GM21619 (cell line): ENCODE measurements around the gene MAP7D1.
A peak's percentile ranks its signal among the peaks of the same experiment; 100 is the strongest.
"Not testable (repeated sequence)": the region's sequence is repeated elsewhere in the genome, so short reads cannot be mapped to it uniquely, and the experiment has no call there.

ENCODE experiments used
- ATAC-seq: cut with Tn5 transposase; IDR thresholded peaks from one replicate; pipeline ENCODE4 v1.9.1; 2021; ENCODE audit not compliant: unreplicated experiment

MAP7D1 gene

GRCh38 chr1:36166938-36167905 lies 11.3 kb downstream of the MAP7D1 start:
- no peak for ATAC-seq

GRCh38 chr1:36168514-36168913 lies 12.6 kb downstream of the MAP7D1 start:
- ATAC-seq: no peak

GRCh38 chr1:36170643-36171412 lies 14.9 kb downstream of the MAP7D1 start:
- ATAC-seq: no peak

GRCh38 chr1:36172017-36172747 lies 16.2 kb downstream of the MAP7D1 start:
- ATAC-seq: no peak

- no peak for ATAC-seq
Observed at GRCh38 chr1:36172983-36173382, 17.0 kb downstream of the MAP7D1 start.

- ATAC-seq: no peak
Observed at GRCh38 chr1:36174713-36175112, 18.8 kb downstream of the MAP7D1 start.

- ATAC-seq: no peak
Observed at GRCh38 chr1:36175137-36176095, 19.5 kb downstream of the MAP7D1 start.

- no peak for ATAC-seq
Observed at GRCh38 chr1:36176106-36176949, 20.4 kb downstream of the MAP7D1 start.

- ATAC-seq: no peak
Observed at GRCh38 chr1:36177589-36178431, 21.9 kb downstream of the MAP7D1 start.

- ATAC-seq: no peak
Observed at GRCh38 chr1:36178471-36179219, 22.7 kb downstream of the MAP7D1 start.

- ATAC-seq: no peak
Observed at GRCh38 chr1:36179220-36179600, 23.2 kb downstream of the MAP7D1 start.

GRCh38 chr1:36182734-36183133 lies 26.8 kb downstream of the MAP7D1 start:
- no peak for ATAC-seq

- ATAC-seq: no peak
Observed at GRCh38 chr1:36183309-36183856, 27.4 kb downstream of the MAP7D1 start.

- peak; percentile 79 for ATAC-seq
Observed at GRCh38 chr1:36187800-36188593, 32.0 kb downstream of the MAP7D1 start.

GRCh38 chr1:36196805-36197204 lies 40.8 kb downstream of the MAP7D1 start:
- not testable (repeated sequence) for ATAC-seq

- ATAC-seq: no peak
Observed at GRCh38 chr1:36198641-36199040, 42.7 kb downstream of the MAP7D1 start.
